Activated CD8-positive, alpha-beta T cell treated with anti-CD3 and anti-CD28 coated beads, Interleukin-2, amount 10 ng/mL, durations not matched to agents 7 days and 5 days (primary cell): Measurements from ENCODE around the gene CLEC10A. TPM values are rescaled to one million over a fixed set of nuclear protein-coding genes. Genes with fewer than 3 reads are reported as not detected.

Experiments used
- ATAC-seq: fragments of 150-1000 bp; cut with Tn5 transposase; one replicate; pipeline ENCODE4 v1.10.0; 2021; ENCODE audit warnings: moderate library complexity
- CTCF ChIA-PET: fragments of 350-600 bp; sonication (Branson Sonifier 250); formaldehyde crosslinking; loops from one replicate; lab custom pipeline; 2021; ENCODE audit warnings: antibody characterized with exemption; lab: Charles Lee
- POLR2A ChIA-PET: fragments of 350-600 bp; sonication (Branson Sonifier 250); formaldehyde crosslinking; loops from one replicate; lab custom pipeline; 2021; ENCODE audit warnings: antibody characterized with exemption; lab: Charles Lee
- DNase-seq: peaks from one replicate; pipeline ENCODE4 v3.0.0-alpha.2; 2020
- H3K27ac Mint-ChIP-seq: one replicate; pipeline ENCODE4 v1.8.0; 2021; ENCODE audit warnings: mild to moderate bottlenecking, mixed read lengths
- H3K27me3 Mint-ChIP-seq: one replicate; pipeline ENCODE4 v1.8.0; 2021; ENCODE audit warnings: low read depth, mixed read lengths
- H3K36me3 Mint-ChIP-seq: one replicate; pipeline ENCODE4 v1.8.0; 2021; ENCODE audit warnings: low read depth, mixed read lengths
- H3K4me1 Mint-ChIP-seq: one replicate; pipeline ENCODE4 v1.8.0; 2021; ENCODE audit warnings: low read depth, mixed read lengths
- H3K4me3 Mint-ChIP-seq: one replicate; pipeline ENCODE4 v1.8.0; 2021; ENCODE audit warnings: mild to moderate bottlenecking, mixed read lengths
- H3K9me3 Mint-ChIP-seq: one replicate; pipeline ENCODE4 v1.8.0; 2022; ENCODE audit warnings: mixed read lengths; ENCODE audit not compliant: insufficient read depth
- total RNA-seq, 2 experiments: library from RNA; stranded (reverse); gene quantifications; one replicate each; pipeline ENCODE4 v1.2.3, GENCODE V29; 2021

CLEC10A gene
- total RNA-seq, 2 experiments from 2014 or later, result not detected

DNA sequence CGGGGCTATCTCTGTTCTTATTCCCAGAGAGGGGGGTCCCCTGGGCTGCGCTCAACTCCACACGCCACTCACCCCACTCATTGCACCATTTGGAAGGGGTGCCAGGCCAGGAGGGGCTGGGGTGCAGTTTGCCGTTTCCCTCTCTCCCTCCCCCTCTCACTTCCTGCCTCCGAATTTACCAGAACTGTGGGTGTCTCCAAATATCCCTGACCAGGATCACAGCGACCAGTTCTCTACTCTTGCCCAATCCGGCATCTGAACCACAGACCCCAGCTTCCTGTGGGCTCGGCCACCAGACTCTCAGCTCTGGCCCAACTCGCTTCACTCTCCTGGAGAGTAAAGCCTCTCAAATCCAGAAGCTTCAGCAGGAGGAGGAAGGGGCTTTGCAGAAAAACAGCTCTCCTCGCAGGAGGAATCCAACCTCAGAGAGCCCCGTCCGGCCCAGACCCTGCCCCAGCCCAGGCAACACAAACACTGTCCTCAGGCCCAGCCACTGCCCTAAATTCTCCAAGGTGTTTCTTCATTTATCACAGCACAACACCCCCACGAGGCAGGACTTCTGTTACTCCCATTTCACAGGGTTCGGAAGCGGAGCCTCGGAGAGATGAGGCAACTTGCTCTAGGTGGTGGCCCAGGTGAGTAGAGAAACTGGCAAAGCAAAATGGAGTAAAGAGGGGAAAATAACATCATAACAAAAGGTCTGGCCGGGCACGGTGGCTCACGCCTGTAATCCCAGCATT, 35.0 kb upstream of the CLEC10A start:
- Mint-ChIP-seq H3K4me1 (peaks cover 2% of the 10 kb centered on the region), H3K4me3 (no peak overlapping the region), H3K9me3 (no peaks in the 10 kb centered on the region), H3K27me3 (peaks cover 9% of the 10 kb centered on the region), H3K36me3 (no peaks in the 10 kb centered on the region), H3K27ac (no peak overlapping the region)
- DNase-seq, result no peak
- CTCF ChIA-PET, result no interaction called here
- ATAC-seq, result no peak
- POLR2A ChIA-PET, result no interaction called here

DNA sequence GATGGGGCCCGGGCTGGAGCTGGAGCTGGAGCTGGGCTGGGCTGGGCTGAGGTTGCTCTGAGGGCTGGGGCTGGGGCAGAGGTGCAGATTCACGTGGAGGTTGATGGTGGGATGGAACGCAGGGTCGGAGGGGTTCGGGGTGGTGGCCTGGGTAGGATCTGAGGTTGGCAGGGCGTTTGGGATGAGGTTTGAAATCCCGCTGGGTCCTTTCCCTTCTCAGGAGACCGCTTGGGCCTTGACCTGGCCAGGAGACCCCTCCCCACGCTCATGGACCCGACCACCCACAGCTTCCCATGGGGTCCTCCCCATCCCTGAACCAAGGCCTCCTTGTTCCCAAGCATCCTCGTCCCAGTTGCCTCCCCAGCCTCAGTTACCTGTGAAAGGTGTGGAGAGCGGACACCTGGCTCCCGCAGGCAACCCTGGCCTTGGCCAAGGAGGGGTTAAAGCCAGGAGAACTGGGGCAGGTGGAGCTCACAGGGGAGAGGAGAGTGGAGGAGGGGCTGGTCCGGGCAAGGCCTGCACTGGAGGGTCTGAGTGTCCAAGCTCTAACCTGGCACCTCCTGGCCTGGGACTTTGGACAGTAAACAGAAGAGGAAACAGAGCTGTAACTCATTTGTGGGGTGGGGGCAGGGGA, 34.3 kb upstream of the CLEC10A start, which contains the start of gene ASGR2:
TSS of gene ASGR2 (minus strand) at position 582 of the 634 bp plus-strand sequence. CDS start 582 bp downstream, outside the sequence.
- Mint-ChIP-seq H3K36me3 (no peaks in the 10 kb centered on the region), H3K27ac (no peak within 1 kb of the TSS), H3K4me3 (no peak within 1 kb of the TSS), H3K9me3 (no peaks in the 10 kb centered on the region), H3K27me3 (peaks cover 3% of the 10 kb centered on the region), H3K4me1 (peaks cover 9% of the 10 kb centered on the region)
- DNase-seq, result no peak
- ChIA-PET CTCF (no interaction called here), POLR2A (no interaction called here)
- no peak for ATAC-seq

DNA sequence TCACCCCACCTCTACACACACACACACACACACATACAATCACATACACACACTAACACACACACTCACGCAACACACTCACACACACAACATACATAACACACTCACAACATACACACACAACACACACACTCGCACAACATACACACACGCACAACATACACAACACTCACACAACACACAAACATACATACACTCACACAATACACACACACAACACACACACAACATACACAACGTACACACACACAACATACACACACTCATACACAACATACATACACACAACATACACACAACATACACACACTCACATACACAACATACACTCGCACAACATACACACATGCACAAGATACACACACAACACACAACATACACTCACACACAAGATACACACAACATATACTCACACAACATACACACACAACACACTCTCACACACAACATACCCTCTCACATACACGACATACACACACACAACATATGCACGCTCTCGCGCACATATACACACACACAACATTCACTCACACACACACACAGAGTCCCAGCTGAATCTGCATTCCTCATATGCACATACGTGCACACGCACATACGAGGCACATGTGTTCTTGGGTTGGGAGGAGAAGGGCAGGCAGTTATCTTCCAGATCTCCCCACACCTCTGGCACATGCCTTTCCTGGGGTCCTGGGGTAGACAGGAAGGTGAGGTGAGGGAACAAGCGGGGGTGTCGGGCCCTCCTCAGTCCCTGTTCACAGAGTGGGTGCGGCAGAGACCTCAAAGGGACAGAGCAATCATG, 33.4 kb upstream of the CLEC10A start:
- Mint-ChIP-seq H3K27me3 (peaks cover 3% of the 10 kb centered on the region), H3K4me1 (peaks cover 10% of the 10 kb centered on the region), H3K36me3 (no peaks in the 10 kb centered on the region), H3K4me3 (no peak overlapping the region), H3K9me3 (no peaks in the 10 kb centered on the region), H3K27ac (no peak overlapping the region)
- ATAC-seq (no peak), DNase-seq (no peak)
- CTCF ChIA-PET, result no interaction called here
- POLR2A ChIA-PET, result no interaction called here

DNA sequence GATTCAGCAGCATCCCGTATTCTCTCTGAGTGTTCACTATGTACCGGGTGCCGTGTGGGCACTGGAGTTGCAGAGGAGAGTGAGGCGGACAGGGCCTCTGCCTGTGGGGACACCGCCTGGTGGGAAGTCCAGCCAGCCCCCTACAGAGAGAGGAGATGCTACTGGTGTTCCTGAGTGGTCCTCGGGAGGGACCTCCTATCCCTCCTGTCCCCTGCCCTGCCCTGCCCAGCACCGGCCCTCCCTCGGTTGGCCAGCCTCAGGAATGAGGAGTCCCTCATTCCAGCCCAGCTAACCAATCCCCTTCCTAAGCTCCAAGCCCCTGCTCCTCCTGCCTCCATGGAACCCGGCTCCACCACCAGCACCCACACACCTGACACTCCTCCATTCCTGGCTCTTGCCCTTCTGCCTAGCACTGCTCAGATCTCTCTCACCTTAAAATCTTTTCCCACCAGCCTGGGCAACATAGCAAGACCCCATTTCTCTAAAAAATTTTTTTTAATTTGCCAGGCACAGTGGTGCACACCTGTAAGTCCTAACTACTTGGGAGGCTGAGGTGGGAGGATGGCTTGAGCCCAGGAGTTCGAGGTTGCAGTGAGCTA, 32.6 kb upstream of the CLEC10A start:
- no peak for DNase-seq
- Mint-ChIP-seq H3K36me3 (no peaks in the 10 kb centered on the region), H3K4me1 (peaks cover 10% of the 10 kb centered on the region), H3K9me3 (no peaks in the 10 kb centered on the region), H3K27ac (no peak overlapping the region), H3K27me3 (peaks cover 3% of the 10 kb centered on the region), H3K4me3 (no peak overlapping the region)
- no peak for ATAC-seq
- CTCF ChIA-PET, result no interaction called here
- POLR2A ChIA-PET, result no interaction called here

DNA sequence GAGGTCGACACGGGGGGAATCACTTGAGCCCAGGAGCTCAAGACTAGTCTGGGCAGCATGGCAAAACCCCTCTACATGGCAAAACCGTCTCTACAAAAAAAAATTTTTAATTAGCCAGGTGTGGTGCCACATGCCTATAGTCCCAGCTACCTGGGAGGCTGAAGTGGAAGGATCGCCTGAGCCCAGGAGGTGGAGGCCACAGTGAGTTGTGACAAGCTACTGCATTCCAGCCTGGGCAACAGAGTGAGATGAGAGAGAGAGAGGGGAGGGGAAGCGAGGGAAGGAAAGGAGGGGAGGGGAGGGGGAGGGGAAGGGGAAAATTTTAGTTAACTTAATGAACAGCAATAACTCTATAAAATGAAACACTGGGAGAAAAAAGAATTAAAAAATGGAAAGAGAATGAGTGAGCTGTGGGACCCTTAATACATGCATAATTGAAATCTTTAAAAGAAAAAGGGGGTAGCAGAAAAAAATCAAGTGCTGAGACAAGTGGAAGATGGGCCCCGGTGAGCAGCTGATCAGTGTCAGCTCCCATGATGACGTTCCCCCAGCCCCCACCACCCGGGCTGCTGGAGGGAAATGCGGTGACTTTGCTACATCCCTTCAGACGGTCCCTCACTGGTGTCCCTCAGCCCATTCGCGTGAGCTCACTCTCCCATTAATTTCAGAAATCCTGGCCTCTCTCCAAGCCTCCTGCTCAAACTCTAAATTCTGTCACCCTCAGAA, 31.9 kb upstream of the CLEC10A start:
- DNase-seq, result no peak
- peaks cover 10% of the 10 kb centered on the region for H3K4me1 Mint-ChIP-seq
- ChIA-PET POLR2A (no interaction called here), CTCF (no interaction called here)
- no peaks in the 10 kb centered on the region for H3K27me3 Mint-ChIP-seq
- H3K27ac Mint-ChIP-seq, result no peak overlapping the region
- no peak overlapping the region for H3K4me3 Mint-ChIP-seq
- no peak for ATAC-seq
- H3K36me3 Mint-ChIP-seq, result no peaks in the 10 kb centered on the region
- no peaks in the 10 kb centered on the region for H3K9me3 Mint-ChIP-seq

DNA sequence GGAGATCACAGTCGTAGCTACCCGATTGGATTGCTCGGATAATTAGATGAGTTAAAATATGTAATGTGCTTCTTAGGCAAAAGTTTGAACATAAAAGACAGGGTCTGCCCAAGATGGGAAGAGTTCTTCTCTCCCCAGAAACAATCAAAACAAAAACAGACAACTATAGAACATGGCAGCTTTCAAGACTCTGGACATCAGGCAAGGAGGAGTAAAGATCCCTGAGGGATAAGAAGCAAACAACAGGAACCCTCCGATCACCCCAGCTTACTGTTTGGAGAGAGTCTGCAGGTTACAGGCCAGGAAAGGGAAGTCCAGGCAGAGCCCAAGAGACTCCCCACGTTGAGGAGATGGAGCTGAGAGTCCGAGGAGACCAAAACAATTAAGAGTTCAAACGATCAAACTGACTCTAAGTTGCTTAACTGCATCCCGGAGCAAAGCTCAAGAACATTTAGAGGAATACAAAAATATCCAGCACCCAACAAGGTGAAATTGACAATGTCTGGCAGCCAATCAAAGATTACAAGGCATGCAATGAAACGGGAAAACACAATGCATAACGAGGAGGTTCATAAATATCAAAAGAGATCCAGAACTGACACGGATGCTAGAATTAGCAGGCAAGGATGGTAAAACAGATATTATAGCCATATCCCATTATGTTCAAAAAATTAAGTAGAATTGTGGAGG, 30.7 kb upstream of the CLEC10A start:
- no peak for ATAC-seq
- ChIA-PET CTCF (interaction anchor here (1.0 kb wide), 1 partner anchor 66 kb away, joined by 3 read pairs; no protein-coding TSS in a partner anchor), POLR2A (interaction anchor here (0.7 kb wide), 1 partner anchor 9 kb away, joined by 3 read pairs; no protein-coding TSS in a partner anchor)
- H3K9me3 Mint-ChIP-seq, result no peaks in the 10 kb centered on the region
- no peaks in the 10 kb centered on the region for H3K27me3 Mint-ChIP-seq
- no peak overlapping the region for H3K4me3 Mint-ChIP-seq
- H3K4me1 Mint-ChIP-seq, result peaks cover 10% of the 10 kb centered on the region
- no peaks in the 10 kb centered on the region for H3K36me3 Mint-ChIP-seq
- DNase-seq, result no peak
- no peak overlapping the region for H3K27ac Mint-ChIP-seq

DNA sequence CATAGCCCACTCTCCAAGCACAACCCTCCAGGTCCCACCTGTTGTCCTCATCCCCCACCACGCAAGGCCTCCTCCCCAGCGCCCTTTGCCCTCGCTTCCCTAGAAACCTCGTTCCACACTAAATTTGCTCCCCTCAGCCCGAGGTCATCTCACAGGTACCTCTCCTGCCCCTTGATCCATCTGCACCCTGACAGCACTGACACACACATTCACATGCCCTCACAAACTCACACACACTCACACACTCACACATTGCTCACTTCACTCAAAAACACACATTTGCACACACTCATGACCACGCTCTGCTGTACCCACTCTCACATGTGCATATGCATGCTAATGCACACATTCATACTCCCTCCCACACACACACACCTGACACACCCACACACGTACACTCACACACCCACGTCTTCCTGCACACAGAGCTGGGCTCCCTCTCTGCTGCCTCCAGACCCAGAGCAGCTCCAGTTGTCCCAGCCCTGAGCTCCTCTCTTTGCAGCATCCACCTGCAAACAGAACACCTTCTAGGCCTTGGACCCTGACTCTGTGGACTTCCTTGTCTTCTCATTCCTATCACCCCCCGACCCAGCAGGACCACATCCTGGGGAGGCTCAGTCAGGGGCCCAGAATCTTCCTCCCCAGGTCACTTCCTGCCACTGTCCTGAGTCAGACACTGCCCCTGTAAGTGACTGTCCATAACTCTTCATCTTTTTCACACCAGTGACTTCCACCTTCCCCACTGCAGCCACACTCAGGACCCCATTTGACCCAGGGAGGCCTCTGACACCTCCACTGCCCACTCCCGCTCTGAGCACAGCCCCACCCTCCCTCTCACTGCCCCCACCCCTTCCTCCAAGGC, 29.6 kb upstream of the CLEC10A start:
- no peak for DNase-seq
- ChIA-PET CTCF (no interaction called here), POLR2A (interaction anchor here (0.7 kb wide), 1 partner anchor 8 kb away, joined by 3 read pairs; no protein-coding TSS in a partner anchor)
- Mint-ChIP-seq H3K36me3 (no peaks in the 10 kb centered on the region), H3K9me3 (no peaks in the 10 kb centered on the region), H3K4me3 (no peak overlapping the region), H3K4me1 (peaks cover 8% of the 10 kb centered on the region), H3K27ac (no peak overlapping the region), H3K27me3 (no peaks in the 10 kb centered on the region)
- ATAC-seq, result no peak

DNA sequence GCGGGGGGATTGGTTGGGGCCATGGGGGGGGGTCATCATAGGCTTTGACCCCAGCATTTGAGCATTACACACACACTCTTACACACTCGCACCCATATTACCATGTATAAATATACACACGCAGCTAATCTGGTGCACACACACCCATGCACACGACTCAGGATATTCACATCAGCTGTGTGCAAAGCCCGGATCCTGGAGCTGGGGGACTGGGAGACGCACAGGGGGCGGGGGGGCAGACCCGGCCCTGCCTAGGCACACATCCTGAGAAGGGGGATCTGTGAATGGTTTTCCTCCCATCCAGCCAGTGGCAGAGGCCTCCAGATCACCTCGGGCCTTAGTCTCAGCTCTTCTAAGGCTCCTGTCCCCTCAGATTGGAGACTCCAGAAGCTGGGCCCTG, 28.9 kb upstream of the CLEC10A start:
- H3K4me1 Mint-ChIP-seq, result peaks cover 8% of the 10 kb centered on the region
- H3K9me3 Mint-ChIP-seq, result no peaks in the 10 kb centered on the region
- H3K27ac Mint-ChIP-seq, result no peak overlapping the region
- ChIA-PET CTCF (no interaction called here), POLR2A (no interaction called here)
- ATAC-seq (no peak), DNase-seq (no peak)
- no peak overlapping the region for H3K4me3 Mint-ChIP-seq
- H3K36me3 Mint-ChIP-seq, result no peaks in the 10 kb centered on the region
- no peaks in the 10 kb centered on the region for H3K27me3 Mint-ChIP-seq

DNA sequence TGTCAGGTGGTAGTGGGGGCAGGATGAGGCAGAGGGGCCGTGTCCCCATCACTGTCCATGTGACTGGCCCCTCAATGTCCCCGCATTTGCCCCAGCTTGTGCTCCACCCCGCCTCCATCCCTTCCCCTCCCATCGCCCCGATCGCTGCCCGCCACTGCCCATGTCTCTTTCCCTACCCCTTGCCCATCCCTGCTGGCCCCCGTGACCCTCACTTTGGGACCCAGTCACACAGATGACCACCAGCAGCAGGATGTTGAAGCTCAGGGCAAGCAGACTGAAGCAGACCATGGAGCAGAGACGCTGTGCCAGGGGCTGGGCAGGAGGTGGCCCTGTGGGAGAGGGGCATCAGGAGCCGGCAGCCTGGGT, 28.5 kb upstream of the CLEC10A start:
- ATAC-seq, result no peak
- no peak for DNase-seq
- Mint-ChIP-seq H3K9me3 (no peaks in the 10 kb centered on the region), H3K27ac (no peak overlapping the region), H3K36me3 (no peaks in the 10 kb centered on the region), H3K4me1 (peaks cover 8% of the 10 kb centered on the region), H3K4me3 (no peak overlapping the region), H3K27me3 (no peaks in the 10 kb centered on the region)
- CTCF ChIA-PET, result no interaction called here
- POLR2A ChIA-PET, result no interaction called here

DNA sequence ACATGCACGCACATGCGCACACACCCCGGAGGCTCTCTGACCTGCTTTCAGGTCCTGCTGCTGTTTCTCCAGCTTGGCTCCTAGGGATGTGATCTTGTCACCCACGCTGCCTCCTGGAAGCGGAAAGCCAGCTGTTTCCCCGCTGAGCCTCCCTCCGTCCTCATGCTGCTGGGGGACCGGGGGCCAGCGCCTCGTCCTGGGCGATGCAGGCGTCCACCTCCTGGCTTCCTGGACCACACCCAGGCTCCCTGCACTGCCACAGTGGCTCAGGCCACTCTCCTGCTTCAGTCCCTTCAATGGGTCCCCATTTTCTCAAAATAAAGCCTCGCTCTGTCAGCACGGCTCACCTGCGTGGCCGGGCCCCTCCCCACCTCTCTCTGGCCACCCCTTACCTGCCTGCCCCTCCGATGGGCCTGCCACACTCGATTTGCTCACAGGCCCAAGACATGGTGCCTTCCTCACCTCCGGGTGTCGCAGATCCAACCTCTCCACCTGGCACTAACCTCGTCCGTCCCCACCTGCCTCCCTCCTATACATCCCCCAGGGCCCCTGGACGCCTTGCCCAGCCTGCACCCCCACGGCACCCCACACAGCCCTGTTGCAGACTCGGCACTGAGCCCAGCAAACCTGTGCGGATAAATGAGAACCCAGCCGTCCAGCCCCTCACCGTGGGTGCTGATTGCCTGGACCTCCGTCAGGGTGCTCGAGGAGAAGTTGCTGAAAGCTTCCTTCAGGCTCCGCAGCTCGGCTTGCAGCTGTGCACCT, 27.9 kb upstream of the CLEC10A start:
- Mint-ChIP-seq H3K4me1 (peaks cover 8% of the 10 kb centered on the region), H3K9me3 (no peaks in the 10 kb centered on the region), H3K36me3 (no peaks in the 10 kb centered on the region), H3K27ac (no peak overlapping the region), H3K27me3 (no peaks in the 10 kb centered on the region), H3K4me3 (no peak overlapping the region)
- no peak for ATAC-seq
- DNase-seq, result no peak
- ChIA-PET CTCF (no interaction called here), POLR2A (no interaction called here)
